AG04449 (cell line): ENCODE results near the gene ARHGDIB.

Experiments used
- CTCF ChIA-PET: fragments of 350-600 bp; formaldehyde crosslinking; extraction: SDS; loops from one replicate; lab custom pipeline; 2021; ENCODE audit warnings: antibody characterized with exemption; lab: Yijun Ruan, JAX
- POLR2A ChIA-PET: fragments of 400-600, 350-600 bp; formaldehyde crosslinking; extraction: SDS; loops from one replicate; lab custom pipeline; 2020; ENCODE audit warnings: antibody characterized with exemption, inconsistent platforms; lab: Yijun Ruan, JAX
- DNase-seq: peaks from one replicate; pipeline ENCODE4 v3.0.0-alpha.2; 2010; ENCODE audit warnings: low read depth, low spot score
- H3K4me3 ChIP-seq: 2 replicates; pipeline ENCODE4 v1.5.1; 2011; ENCODE audit warnings: low read depth, mild to moderate bottlenecking, control low read depth, low read length
- TF ChIP-seq, protein P1 (sequence below): IDR thresholded peaks from one replicate; pipeline ENCODE4 v1.5.1; 2011; ENCODE audit warnings: mild to moderate bottlenecking, moderate library complexity, low read length, control low read depth, inconsistent platforms; ENCODE audit not compliant: insufficient read depth; ENCODE audit errors: missing control alignments

The ARHGDIB gene

DNA sequence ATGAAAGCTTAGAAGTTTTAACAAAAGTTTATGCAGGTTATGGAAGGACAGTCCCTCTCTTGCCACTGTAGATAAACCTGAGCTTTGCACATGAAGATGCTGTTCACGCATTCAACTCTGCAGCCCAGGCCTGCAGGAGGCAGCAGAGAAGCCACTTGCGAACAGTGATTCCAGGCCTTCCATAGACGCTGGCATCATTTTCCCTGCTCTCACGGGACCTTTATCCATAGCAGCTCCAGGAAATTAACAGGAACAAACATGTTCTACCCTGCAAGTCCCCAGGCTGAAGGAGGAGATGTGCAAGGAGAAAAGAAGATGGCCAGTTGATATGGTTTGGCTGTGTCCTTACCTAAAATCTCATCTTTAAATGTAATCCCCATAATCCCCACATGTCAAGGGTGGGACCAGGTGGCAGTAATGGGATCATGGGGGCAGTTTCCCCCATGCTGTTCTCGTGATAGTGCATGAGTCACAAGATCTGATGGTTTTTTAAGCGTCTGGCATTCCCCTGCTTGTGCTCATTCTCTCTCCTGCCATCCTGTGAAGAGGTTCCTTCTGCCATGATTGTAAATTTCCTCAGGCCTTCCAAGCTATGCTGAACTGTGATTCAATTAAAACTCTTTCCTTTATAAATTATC, 25.1 kb downstream of the ARHGDIB start:
- ChIA-PET CTCF (interaction anchor here (0.6 to 0.8 kb wide), 2 partner anchors 16 to 284 kb away, joined by 3 read pairs; partner anchors contain the start of gene RERG), POLR2A (no interaction called here)

DNA sequence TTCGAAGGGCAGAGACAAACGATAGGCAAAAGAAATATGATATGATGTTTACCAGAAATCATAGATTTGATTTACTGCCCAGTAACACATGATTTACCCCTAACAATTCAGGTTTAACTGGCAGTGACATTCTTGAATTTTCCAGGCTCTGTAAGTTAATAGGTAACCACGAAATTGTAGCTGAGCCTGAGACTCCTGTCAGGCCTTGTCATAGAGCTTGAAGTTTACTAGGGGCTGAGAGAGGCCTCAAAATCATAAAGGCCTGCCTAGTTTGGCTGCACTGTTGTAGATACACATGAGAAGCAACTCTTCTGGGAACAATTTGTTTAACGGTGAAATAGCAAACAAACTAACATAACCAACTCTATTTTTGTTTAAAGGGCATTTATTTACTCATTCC, 26.4 kb downstream of the ARHGDIB start:
- POLR2A ChIA-PET, result no interaction called here
- no peak for DNase-seq
- CTCF ChIA-PET, result interaction anchor here (1.0 kb wide), 1 partner anchor 55 kb away, joined by 3 read pairs; no protein-coding TSS in a partner anchor
- TF ChIP-seq, protein P1, sequence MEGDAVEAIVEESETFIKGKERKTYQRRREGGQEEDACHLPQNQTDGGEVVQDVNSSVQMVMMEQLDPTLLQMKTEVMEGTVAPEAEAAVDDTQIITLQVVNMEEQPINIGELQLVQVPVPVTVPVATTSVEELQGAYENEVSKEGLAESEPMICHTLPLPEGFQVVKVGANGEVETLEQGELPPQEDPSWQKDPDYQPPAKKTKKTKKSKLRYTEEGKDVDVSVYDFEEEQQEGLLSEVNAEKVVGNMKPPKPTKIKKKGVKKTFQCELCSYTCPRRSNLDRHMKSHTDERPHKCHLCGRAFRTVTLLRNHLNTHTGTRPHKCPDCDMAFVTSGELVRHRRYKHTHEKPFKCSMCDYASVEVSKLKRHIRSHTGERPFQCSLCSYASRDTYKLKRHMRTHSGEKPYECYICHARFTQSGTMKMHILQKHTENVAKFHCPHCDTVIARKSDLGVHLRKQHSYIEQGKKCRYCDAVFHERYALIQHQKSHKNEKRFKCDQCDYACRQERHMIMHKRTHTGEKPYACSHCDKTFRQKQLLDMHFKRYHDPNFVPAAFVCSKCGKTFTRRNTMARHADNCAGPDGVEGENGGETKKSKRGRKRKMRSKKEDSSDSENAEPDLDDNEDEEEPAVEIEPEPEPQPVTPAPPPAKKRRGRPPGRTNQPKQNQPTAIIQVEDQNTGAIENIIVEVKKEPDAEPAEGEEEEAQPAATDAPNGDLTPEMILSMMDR, result no peak
- no peak overlapping the region for H3K4me3 ChIP-seq

More for the DNA sequence above, 25.1 kb downstream of the ARHGDIB start:
- TF ChIP-seq, protein P1, result peak; percentile 10
- no peak overlapping the region for H3K4me3 ChIP-seq
- no peak for DNase-seq

DNA sequence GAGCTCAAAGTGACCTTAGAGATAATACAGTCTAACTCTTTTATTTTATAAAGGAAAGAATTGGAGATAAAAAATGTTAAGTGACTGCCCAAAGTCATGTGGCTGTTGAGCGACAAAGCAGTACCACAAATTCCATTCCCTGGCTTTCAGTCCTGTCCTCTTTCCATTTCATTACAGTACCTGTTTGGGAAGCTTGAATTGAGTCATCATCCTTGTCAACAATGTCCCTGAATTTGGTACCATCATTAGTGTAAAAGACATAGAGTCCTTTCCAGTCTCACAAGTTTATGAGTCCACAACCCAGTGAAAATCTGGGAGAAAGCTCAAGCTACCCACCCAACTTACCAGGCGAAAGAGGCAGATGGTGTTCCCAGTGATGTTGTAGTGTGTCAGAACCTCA, 26.9 kb downstream of the ARHGDIB start:
- ChIA-PET CTCF (interaction anchor here (0.9 to 1.1 kb wide), 4 partner anchors 11 to 61 kb away, joined by 3 read pairs; no protein-coding TSS in a partner anchor), POLR2A (no interaction called here)
- TF ChIP-seq, protein P1, result no peak

DNA sequence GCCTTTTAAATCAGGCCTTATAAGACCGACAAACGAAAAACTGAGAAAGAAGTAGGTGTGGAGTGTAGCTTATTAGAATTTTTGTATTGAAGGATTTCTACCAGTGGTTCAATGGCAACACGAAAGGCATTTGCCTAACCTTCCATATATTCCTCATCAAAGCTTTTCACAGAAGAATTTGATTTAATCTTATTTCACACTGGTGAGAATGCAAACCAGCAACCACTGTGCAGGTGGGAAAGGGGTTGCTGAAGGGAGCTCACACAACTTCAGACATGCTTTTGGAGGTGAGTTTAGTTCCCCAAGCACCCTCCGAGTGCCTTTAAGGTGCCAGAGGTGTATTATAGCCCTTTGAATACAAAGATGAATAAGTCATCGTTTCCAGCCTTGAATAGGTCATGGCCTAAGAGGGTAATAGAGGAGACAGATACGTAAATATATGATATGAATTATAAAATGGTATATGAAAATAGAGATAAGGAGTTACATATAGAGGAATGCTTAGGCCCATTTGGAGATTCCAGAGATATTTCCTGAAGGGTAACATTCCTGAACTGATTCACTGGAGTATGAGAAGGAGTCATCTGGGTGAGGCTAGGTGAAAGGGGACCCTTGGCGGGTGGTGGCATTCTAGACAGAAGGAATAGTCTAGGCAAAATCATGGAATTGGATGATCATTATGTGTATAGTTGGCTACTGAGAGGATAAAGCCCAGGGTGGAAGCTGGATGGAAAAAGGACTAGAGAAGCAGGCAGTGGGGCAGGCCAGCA, 29.4 kb downstream of the ARHGDIB start:
- no peak overlapping the region for H3K4me3 ChIP-seq
- ChIA-PET CTCF (interaction anchor here (1.5 kb wide), 1 partner anchor 64 kb away, joined by 4 read pairs; no protein-coding TSS in a partner anchor), POLR2A (no interaction called here)
- no peak for DNase-seq
- TF ChIP-seq, protein P1, result no peak

More for the DNA sequence above, 26.9 kb downstream of the ARHGDIB start:
- no peak for DNase-seq
- H3K4me3 ChIP-seq, result no peak overlapping the region

DNA sequence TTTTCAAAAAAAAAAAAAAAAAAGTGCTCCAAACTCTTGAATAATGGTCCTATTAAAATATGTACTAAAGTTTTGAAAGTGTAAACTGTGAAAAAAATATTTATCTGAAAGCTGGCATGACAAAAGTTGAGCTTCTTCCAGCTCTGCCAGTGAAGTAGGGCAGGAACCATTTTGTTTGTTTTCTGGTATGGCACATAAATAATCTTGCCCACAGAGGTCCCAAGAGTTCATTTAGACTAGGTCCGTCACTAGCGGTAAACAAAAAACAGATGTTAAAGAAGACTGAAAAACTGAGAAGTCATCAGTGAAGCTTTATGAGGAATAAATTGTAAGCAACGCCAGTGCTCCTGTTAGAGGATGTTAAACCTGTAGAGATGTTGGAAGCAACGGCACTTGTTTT, 30.0 kb downstream of the ARHGDIB start:
- ChIA-PET CTCF (interaction anchor here (1.5 kb wide), 1 partner anchor 64 kb away, joined by 4 read pairs; no protein-coding TSS in a partner anchor), POLR2A (no interaction called here)
- no peak for DNase-seq
- TF ChIP-seq, protein P1, result no peak
- H3K4me3 ChIP-seq, result no peak overlapping the region

DNA sequence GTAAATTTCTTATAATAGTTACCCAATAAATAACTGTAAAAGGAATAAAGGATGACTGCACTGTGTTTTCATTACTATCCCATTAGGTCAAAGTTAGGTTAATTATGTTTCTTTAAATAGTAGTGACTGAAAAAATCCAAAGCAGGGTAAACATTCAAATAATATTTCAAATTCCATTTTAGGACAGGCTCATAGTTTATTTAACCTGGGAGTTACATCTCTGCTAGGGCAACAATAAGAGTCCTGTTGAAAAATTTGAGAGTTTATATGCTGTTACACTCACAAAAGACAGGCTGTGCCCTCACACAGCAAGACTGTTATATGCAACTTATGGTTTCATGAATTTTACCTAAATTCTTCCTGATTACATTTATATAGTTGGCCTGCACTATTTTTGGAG, 31.1 kb downstream of the ARHGDIB start:
- TF ChIP-seq, protein P1, result peak; percentile 21
- POLR2A ChIA-PET, result no interaction called here
- CTCF ChIA-PET, result no interaction called here
- H3K4me3 ChIP-seq, result no peak overlapping the region
- no peak for DNase-seq
